GM18517 (cell line): ENCODE results near the gene RBBP4.
"Not testable (repeated sequence)": the region's sequence is repeated elsewhere in the genome, so short reads cannot be mapped to it uniquely, and the experiment has no call there.

Experiments
- ATAC-seq: cut with Tn5 transposase; IDR thresholded peaks from one replicate; pipeline ENCODE4 v1.9.1; 2021; ENCODE audit warnings: mild to moderate bottlenecking, moderate library complexity; ENCODE audit not compliant: unreplicated experiment

Gene RBBP4

DNA sequence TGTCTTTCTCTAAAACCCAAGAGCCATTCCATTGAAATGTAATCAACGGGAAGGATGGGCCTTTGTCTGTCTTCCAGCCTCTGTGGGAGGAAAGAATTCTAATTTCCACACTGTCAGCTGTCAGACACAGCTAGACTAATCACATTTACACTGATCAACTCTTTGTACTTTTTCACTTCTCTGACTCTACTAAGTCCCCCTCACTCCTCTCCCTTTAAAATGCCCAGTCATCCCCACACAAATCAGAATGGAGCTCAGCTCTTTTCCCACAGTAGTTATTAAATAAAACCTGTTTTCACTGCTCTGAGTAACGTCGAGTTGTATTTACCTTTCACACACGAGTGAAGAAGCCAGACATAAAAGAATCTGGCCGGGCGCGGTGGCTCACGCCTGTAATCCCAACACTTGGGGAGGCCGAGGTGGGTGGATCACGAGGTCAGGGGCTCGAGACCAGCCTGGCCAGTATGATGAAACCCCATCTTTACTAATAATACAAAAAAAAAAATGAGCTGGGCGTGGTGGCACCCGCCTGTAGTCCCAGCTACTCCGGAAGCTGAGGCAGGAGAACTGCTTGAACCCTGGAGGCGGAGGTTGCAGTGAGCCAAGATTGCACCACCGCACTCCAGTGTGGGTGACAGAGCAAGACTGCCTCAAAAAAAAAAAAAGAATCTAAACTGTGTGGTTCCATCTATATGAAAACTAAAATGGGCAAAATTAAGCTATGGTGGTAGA, 13.9 kb upstream of the RBBP4 start:
- ATAC-seq = no peak

DNA sequence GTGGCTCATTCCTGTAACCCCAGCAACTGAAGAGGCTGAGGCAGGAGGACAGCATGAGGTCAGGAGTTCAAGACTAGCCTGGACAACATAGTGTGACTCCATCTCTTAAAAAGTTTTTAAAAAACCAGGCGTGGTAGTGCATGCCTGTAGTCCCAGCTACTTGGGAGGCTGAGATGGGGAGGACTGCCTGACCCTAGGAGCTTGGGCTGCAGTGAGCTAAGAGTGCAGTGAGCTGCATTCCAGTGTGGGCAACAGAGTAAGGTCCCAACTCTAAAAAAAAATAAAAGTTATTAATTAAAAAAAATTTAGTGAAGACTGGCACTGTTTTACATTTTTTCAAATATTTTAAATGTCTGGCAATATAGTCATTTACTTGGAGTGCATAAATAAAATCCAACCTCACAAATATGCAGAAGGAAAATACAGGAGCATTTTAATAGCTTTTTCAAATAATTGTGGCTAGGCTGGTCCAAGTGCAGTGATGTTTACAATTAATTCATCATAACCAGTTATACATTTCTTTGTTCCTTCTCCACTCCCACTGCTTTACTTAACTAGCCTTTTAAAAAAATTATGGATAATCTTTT, 11.4 kb upstream of the RBBP4 start:
- no peak for ATAC-seq

DNA sequence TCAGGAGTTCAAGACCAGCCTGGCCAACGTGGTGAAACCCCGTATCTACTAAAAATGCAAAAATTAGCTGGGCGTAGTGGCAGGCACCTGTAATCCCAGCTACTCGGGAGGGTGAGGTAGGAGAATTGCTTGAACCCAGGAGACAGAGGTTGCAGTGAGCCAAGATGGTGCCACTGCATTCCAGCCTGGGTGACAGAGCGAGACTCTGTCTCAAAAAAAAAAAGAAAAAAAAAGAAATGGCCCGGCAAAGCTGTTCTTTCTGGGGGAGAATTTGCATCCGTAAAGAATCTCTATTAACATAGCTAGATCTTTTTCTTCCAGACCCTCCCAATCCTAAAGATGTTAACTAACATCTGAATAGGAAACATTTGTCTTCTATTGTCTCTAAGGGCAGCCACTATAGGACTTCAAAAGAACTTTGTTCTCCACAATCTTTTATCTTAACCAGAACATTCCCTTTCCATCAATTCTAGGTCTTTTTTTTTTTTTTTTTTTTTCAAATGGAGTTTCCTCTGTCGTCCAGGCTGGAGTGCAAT, 8.6 kb upstream of the RBBP4 start:
- not testable (repeated sequence) for ATAC-seq

DNA sequence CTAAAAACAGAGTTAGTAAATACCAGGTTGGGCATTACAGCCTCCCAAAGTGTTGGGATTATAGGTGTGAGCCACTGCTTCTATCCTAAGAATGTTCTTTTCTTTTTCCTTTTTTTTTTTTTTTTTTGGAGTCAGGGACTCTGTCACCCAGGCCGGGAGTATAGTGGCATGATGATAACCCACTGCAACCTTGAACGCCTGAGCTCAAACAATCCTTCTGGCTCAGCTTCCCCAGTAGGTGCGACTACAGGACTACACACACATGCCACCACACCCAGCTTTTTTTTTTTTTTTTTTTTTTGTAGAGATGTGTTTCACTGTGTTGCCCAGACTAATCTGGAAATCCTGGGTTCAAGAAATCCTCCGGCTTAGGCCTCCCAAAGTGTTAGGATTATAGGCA, 6.6 kb upstream of the RBBP4 start:
- no peak for ATAC-seq

- no peak for ATAC-seq
Observed at GRCh38 chr1:32647308-32648134, 3.5 kb upstream of the RBBP4 start.

- ATAC-seq = peak; percentile 65
Observed at GRCh38 chr1:32650248-32650751, 708 bp upstream of the RBBP4 start, which contains the start of gene ZBTB8OS. TSS of gene ZBTB8OS (minus strand) at chr1:32650550. CDS start at chr1:32650529, 21 bp downstream.

DNA sequence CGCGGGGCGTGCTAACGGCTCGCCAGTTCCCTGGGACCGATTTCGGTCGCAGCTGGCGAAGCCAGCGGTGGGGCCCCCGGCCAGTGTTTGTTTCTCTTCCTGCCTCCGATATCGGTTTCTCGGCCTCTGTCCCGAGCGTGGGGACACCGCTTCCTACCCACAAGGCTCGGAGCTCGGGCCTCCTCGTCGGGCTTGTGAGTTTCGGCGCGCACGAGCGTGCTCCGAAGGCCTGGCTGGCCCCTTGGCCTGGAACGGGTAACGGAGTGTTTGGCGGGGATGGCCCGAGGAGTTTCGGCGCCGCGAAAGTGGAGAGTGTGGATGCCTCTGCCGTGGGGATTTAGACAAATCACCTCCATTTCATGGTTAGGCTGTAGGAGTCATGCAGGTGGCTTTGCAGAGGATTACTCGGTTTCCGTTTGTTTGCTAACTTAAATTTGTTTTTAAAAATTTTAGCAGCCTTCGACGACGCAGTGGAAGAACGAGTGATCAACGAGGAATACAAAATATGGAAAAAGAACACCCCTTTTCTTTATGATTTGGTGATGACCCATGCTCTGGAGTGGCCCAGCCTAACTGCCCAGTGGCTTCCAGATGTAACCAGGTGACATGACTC, 559 bp downstream of the RBBP4 start:
- no peak for ATAC-seq

- ATAC-seq = no peak
Observed at GRCh38 chr1:32652244-32652962, 1.4 kb downstream of the RBBP4 start.

DNA sequence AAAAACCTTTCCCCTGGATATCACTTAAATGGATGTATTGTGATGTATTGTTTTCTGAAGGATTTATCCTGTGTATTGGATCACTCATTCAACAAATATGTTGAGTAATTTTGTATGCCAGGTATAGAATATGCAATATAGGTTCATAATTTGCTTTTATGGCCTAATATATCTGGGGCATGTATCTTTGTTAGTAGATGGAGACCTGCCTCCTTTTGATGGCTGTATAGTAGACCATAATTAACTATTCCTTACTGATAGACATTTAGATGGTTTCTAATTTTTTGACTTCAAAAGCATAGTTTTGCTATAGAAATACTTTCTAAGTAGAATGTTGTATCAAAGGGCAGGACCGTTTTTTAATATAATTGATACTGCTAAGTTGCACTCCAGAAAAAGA, 8.6 kb downstream of the RBBP4 start:
- ATAC-seq = no peak

DNA sequence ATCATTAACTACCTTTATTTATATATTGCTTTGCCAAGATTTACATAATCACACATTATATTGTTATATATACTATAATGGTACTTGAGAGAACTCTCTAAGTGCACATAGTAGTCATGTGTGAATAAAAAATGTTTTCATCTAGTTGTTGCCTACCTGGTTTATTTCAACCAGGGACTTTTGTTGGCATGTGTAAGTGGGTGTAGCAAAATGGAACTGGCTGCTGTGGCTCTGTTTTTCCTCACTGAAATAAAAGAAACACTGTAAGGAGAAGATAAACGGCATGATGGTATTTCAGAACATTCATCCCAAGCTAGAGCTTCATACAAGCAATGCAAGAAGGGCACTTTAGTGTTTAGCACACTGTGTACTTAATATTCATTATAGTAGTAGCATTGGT, 14.9 kb downstream of the RBBP4 start:
- ATAC-seq = no peak

DNA sequence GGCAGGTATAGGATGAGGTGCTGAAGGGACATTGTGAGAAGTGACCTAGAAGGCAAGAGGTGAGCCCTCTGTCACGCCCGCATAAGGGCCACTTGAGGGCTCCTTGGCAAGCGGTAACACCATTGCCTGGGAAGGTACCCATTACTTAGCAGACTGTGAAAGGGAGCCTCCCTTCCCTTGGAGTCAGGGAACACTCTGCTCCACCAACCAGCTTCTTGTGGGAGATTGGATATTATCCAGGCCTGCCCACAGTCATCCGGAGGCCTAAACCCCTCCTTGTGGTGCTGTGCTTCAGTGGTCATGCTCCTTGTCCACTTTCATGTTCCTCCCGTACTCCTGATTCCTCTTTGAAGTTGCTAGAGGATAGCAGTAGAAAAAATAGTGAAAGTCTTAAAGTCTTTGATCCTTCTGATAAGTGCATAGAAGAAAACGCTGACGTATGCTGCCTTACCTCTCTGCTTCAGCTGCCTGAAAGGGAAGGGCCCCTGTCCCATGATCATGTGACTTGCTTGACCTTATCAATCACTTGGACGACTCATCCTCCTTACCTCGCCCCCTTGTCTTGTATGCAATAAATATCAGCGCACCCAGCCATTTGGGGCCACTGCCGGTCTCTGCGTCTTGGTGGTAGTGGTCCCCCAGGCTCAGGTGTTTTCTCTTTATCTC, 16.0 kb downstream of the RBBP4 start:
- ATAC-seq = no peak

DNA sequence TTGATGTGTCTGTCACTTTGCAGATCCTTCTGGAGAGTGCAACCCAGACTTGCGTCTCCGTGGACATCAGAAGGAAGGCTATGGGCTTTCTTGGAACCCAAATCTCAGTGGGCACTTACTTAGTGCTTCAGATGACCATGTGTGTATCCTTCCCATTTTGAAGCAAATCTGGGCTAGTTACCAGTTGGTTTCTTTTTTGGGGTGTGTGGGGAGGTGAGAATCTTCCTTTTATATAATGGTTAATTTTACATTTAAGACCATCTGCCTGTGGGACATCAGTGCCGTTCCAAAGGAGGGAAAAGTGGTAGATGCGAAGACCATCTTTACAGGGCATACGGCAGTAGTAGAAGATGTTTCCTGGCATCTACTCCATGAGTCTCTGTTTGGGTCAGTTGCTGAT, 17.7 kb downstream of the RBBP4 start:
- not testable (repeated sequence) for ATAC-seq

DNA sequence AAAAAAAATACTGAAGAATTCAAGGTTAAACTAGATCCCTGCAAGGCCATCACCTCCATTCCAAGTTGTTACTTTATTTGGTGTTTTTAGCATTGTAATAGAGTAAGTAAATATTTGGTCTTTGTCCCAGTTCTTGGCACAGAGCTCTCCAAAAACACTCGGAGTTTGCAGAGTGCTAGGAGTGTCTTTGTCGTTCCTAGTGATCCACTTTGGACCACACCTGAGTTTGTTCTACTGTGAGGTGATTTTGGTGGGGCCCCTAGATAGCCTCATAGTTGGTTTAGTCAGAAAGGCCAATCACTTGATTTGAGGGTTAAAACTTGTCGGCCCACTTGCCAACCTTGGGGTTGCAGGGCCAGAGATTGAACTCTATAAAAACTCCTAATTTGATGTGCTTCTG, 25.9 kb downstream of the RBBP4 start:
- no peak for ATAC-seq

DNA sequence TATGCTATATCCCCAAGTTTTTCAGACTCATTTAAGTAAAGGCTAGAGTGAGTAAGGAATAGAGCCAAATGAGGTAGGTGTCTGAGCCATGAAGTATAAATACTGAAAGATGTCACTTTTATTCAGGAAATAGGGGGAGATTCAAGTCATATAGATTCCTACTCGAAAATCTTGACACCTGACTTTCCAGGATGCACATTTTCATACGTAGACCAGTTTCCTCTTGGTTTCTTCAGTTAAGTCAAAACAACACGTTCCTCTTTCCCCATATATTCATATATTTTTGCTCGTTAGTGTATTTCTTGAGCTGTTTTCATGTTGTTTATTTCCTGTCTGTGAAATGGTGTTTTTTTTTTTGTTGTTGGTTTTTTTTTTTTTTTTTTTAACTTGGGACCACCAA, 29.0 kb downstream of the RBBP4 start:
- not testable (repeated sequence) for ATAC-seq

GRCh38 chr1:32680642-32681041, 29.6 kb downstream of the RBBP4 start:
- no peak for ATAC-seq

DNA sequence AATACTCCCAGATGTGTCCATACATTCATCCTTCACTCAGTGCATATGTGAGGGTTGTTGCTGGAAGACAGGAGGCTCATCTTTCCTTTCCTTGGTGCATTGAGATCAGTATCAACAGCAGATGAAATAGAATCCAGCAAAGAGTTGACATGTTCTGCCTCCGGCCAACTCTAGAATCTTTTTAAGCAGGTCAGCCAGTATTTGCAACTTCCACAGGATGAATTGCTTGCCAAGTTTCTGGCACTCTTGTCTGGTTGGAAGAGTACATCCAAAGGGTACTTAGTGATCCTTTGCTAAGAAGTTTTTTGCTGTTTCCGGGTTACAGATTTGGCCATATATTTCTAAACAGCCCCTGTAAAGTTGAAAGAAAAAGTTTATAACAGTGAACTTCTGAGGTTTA, 30.5 kb downstream of the RBBP4 start:
- no peak for ATAC-seq

DNA sequence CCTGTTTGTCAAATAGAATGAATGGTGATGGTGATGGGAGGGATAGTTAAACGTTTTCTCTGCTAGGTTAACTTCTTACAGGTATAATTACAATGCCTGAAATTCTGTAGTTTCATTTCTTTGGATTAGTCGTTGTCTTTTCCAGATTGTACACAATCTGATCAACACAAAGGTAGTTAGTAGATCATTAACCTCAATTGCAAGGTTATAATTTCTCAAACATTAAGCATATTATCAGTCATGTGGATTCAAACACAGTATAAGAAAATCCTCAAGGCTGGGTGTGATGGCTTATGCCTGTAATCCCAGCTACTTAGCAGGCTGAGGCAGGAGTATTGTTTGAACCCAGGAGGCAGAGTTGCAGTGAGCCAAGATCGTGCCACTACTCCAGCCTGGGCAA, 31.0 kb downstream of the RBBP4 start:
- no peak for ATAC-seq

- no peak for ATAC-seq
Observed at GRCh38 chr1:32683397-32683796, 32.4 kb downstream of the RBBP4 start.

DNA sequence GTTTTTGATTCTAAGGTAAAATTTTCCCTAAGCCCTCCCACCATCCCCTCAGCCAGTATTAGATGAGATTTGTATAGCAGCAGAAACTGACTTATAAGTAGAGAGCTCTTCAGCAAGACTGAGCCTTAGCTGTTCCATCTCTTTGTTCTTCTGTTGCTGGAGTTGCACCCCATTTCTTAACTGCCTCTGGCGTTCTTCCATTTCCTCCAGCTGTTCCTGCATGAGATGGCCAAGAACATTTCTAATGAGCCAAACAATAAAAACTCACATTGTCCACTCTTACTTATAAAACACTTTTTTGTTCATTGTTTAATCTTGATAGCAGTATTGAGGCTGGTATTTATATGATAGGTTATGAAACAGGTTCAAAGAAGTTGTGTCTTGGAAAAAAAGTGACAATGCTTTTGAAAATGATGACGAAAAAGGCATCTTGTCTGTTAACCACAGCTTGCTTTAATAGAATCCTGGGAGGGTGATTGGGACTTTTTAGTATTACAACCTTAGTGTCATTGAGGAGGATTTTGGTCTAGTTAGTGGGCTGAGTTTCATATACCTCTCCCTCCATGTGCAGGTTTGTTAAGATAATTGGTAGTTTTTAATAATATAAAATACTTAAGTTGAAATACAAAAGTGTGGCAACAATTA, 33.3 kb downstream of the RBBP4 start:
- ATAC-seq = no peak
